Measurements from ENCODE around the gene ROBO1. TPM values are rescaled to one million over a fixed set of nuclear protein-coding genes. Genes with fewer than 3 reads are reported as not detected.

The ROBO1 gene
- polyA plus RNA-seq, 4 donors = 0.81 to 12.2 (median 2.6) TPM

GRCh38 chr3:79367803-79368202 is 400.0 kb downstream of the ROBO1 start:
- H3K4me3 ChIP-seq (ENCODE audit: low read depth in 1 of 3, low read length in 3 of 3) = no peak overlapping the region
- no peaks in the 10 kb centered on the region for H3K4me1 ChIP-seq (ENCODE audit: control insufficient read depth in 3 of 3, insufficient read depth in 2 of 3, low read depth in 1 of 3, low read length in 2 of 3)
- no peaks in the 10 kb centered on the region for H3K27me3 ChIP-seq (ENCODE audit: control insufficient read depth in 3 of 3, insufficient read depth in 3 of 3, low read length in 3 of 3)
- H3K36me3 ChIP-seq (ENCODE audit: control insufficient read depth in 3 of 3, insufficient read depth in 2 of 3, low read depth in 1 of 3, low read length in 3 of 3) = no peaks in the 10 kb centered on the region
- DNase-seq = no peak
- H3K27ac ChIP-seq (ENCODE audit: low read depth in 1 of 3, low read length in 2 of 3) = no peak overlapping the region
- no peaks in the 10 kb centered on the region for H3K9me3 ChIP-seq (ENCODE audit: control insufficient read depth in 2 of 2, insufficient read depth in 1 of 2, low read depth in 1 of 2, low read length in 1 of 2)
- 83 to 91% (median 87%) methylated on average over 6 of the region's 6 CpGs for WGBS, 3 donors
- no peak for FAIRE-seq

- Histone ChIP-seq H3K27me3 (ENCODE audit: control insufficient read depth in 3 of 3, insufficient read depth in 3 of 3, low read length in 3 of 3) (no peaks in the 10 kb centered on the region), H3K4me1 (ENCODE audit: control insufficient read depth in 3 of 3, insufficient read depth in 2 of 3, low read depth in 1 of 3, low read length in 2 of 3) (no peaks in the 10 kb centered on the region), H3K36me3 (ENCODE audit: control insufficient read depth in 3 of 3, insufficient read depth in 2 of 3, low read depth in 1 of 3, low read length in 3 of 3) (no peaks in the 10 kb centered on the region), H3K9me3 (ENCODE audit: control insufficient read depth in 2 of 2, insufficient read depth in 1 of 2, low read depth in 1 of 2, low read length in 1 of 2) (no peaks in the 10 kb centered on the region), H3K27ac (ENCODE audit: low read depth in 1 of 3, low read length in 2 of 3) (no peak overlapping the region), H3K4me3 (ENCODE audit: low read depth in 1 of 3, low read length in 3 of 3) (no peak overlapping the region)
- DNase-seq (no peak), FAIRE-seq (no peak)
Measured at GRCh38 chr3:79367066-79367465, 400.7 kb downstream of the ROBO1 start.

- Histone ChIP-seq H3K27ac (ENCODE audit: low read depth in 1 of 3, low read length in 2 of 3) (no peak overlapping the region), H3K9me3 (ENCODE audit: control insufficient read depth in 2 of 2, insufficient read depth in 1 of 2, low read depth in 1 of 2, low read length in 1 of 2) (no peaks in the 10 kb centered on the region), H3K27me3 (ENCODE audit: control insufficient read depth in 3 of 3, insufficient read depth in 3 of 3, low read length in 3 of 3) (no peaks in the 10 kb centered on the region), H3K36me3 (ENCODE audit: control insufficient read depth in 3 of 3, insufficient read depth in 2 of 3, low read depth in 1 of 3, low read length in 3 of 3) (no peaks in the 10 kb centered on the region), H3K4me3 (ENCODE audit: low read depth in 1 of 3, low read length in 3 of 3) (no peak overlapping the region), H3K4me1 (ENCODE audit: control insufficient read depth in 3 of 3, insufficient read depth in 2 of 3, low read depth in 1 of 3, low read length in 2 of 3) (no peaks in the 10 kb centered on the region)
- DNase-seq (no peak), FAIRE-seq (no peak)
- 11 to 65% (median 28%) methylated on average over 8 of the region's 8 CpGs for WGBS, 3 donors
Measured at GRCh38 chr3:79366414-79366813, 401.4 kb downstream of the ROBO1 start.

GRCh38 chr3:79364784-79365183 is 403.0 kb downstream of the ROBO1 start:
- DNase-seq (no peak), FAIRE-seq (no peak)
- H3K4me1 ChIP-seq (ENCODE audit: control insufficient read depth in 3 of 3, insufficient read depth in 2 of 3, low read depth in 1 of 3, low read length in 2 of 3) = no peaks in the 10 kb centered on the region
- H3K36me3 ChIP-seq (ENCODE audit: control insufficient read depth in 3 of 3, insufficient read depth in 2 of 3, low read depth in 1 of 3, low read length in 3 of 3) = no peaks in the 10 kb centered on the region
- no peaks in the 10 kb centered on the region for H3K9me3 ChIP-seq (ENCODE audit: control insufficient read depth in 2 of 2, insufficient read depth in 1 of 2, low read depth in 1 of 2, low read length in 1 of 2)
- H3K27me3 ChIP-seq (ENCODE audit: control insufficient read depth in 3 of 3, insufficient read depth in 3 of 3, low read length in 3 of 3) = no peaks in the 10 kb centered on the region
- no peak overlapping the region for H3K27ac ChIP-seq (ENCODE audit: low read depth in 1 of 3, low read length in 2 of 3)
- no peak overlapping the region for H3K4me3 ChIP-seq (ENCODE audit: low read depth in 1 of 3, low read length in 3 of 3)
- WGBS, 3 donors = 81 to 86% (median 82%) methylated on average over 5 of the region's 5 CpGs

- H3K27ac ChIP-seq (ENCODE audit: low read depth in 1 of 3, low read length in 2 of 3) = no peak overlapping the region
- H3K9me3 ChIP-seq (ENCODE audit: control insufficient read depth in 2 of 2, insufficient read depth in 1 of 2, low read depth in 1 of 2, low read length in 1 of 2) = no peaks in the 10 kb centered on the region
- H3K4me1 ChIP-seq (ENCODE audit: control insufficient read depth in 3 of 3, insufficient read depth in 2 of 3, low read depth in 1 of 3, low read length in 2 of 3) = no peaks in the 10 kb centered on the region
- no peak overlapping the region for H3K4me3 ChIP-seq (ENCODE audit: low read depth in 1 of 3, low read length in 3 of 3)
- FAIRE-seq (no peak), DNase-seq (no peak)
- no peaks in the 10 kb centered on the region for H3K36me3 ChIP-seq (ENCODE audit: control insufficient read depth in 3 of 3, insufficient read depth in 2 of 3, low read depth in 1 of 3, low read length in 3 of 3)
- no peaks in the 10 kb centered on the region for H3K27me3 ChIP-seq (ENCODE audit: control insufficient read depth in 3 of 3, insufficient read depth in 3 of 3, low read length in 3 of 3)
- 50 to 67% (median 56%) methylated on average over 3 of the region's 3 CpGs for WGBS, 3 donors
Measured at GRCh38 chr3:79362571-79363270, 405.1 kb downstream of the ROBO1 start.

- DNase-seq (peak; percentile 19 to 38), FAIRE-seq (peak; percentile 36)
- no peaks in the 10 kb centered on the region for H3K4me1 ChIP-seq (ENCODE audit: control insufficient read depth in 3 of 3, insufficient read depth in 2 of 3, low read depth in 1 of 3, low read length in 2 of 3)
- no peaks in the 10 kb centered on the region for H3K27me3 ChIP-seq (ENCODE audit: control insufficient read depth in 3 of 3, insufficient read depth in 3 of 3, low read length in 3 of 3)
- H3K9me3 ChIP-seq (ENCODE audit: control insufficient read depth in 2 of 2, insufficient read depth in 1 of 2, low read depth in 1 of 2, low read length in 1 of 2) = no peaks in the 10 kb centered on the region
- H3K4me3 ChIP-seq (ENCODE audit: low read depth in 1 of 3, low read length in 3 of 3) = no peak overlapping the region
- 18 to 26% (median 19%) methylated on average over 7 of the region's 7 CpGs for WGBS, 3 donors
- no peaks in the 10 kb centered on the region for H3K36me3 ChIP-seq (ENCODE audit: control insufficient read depth in 3 of 3, insufficient read depth in 2 of 3, low read depth in 1 of 3, low read length in 3 of 3)
- H3K27ac ChIP-seq (ENCODE audit: low read depth in 1 of 3, low read length in 2 of 3) = no peak overlapping the region
Measured at GRCh38 chr3:79361748-79362378, 405.9 kb downstream of the ROBO1 start.

GRCh38 chr3:79358327-79358726 is 409.5 kb downstream of the ROBO1 start:
- Histone ChIP-seq H3K27ac (ENCODE audit: low read depth in 1 of 3, low read length in 2 of 3) (no peak overlapping the region), H3K4me3 (ENCODE audit: low read depth in 1 of 3, low read length in 3 of 3) (no peak overlapping the region), H3K27me3 (ENCODE audit: control insufficient read depth in 3 of 3, insufficient read depth in 3 of 3, low read length in 3 of 3) (no peaks in the 10 kb centered on the region), H3K36me3 (ENCODE audit: control insufficient read depth in 3 of 3, insufficient read depth in 2 of 3, low read depth in 1 of 3, low read length in 3 of 3) (no peaks in the 10 kb centered on the region), H3K9me3 (ENCODE audit: control insufficient read depth in 2 of 2, insufficient read depth in 1 of 2, low read depth in 1 of 2, low read length in 1 of 2) (no peaks in the 10 kb centered on the region), H3K4me1 (ENCODE audit: control insufficient read depth in 3 of 3, insufficient read depth in 2 of 3, low read depth in 1 of 3, low read length in 2 of 3) (no peaks in the 10 kb centered on the region)
- no peak for DNase-seq
- FAIRE-seq = no peak
- WGBS, 3 donors = 49 to 72% (median 55%) methylated on average over 4 of the region's 4 CpGs

- no peak for DNase-seq
- Histone ChIP-seq H3K4me3 (ENCODE audit: low read depth in 1 of 3, low read length in 3 of 3) (no peak overlapping the region), H3K9me3 (ENCODE audit: control insufficient read depth in 2 of 2, insufficient read depth in 1 of 2, low read depth in 1 of 2, low read length in 1 of 2) (no peaks in the 10 kb centered on the region), H3K4me1 (ENCODE audit: control insufficient read depth in 3 of 3, insufficient read depth in 2 of 3, low read depth in 1 of 3, low read length in 2 of 3) (no peaks in the 10 kb centered on the region), H3K36me3 (ENCODE audit: control insufficient read depth in 3 of 3, insufficient read depth in 2 of 3, low read depth in 1 of 3, low read length in 3 of 3) (no peaks in the 10 kb centered on the region), H3K27ac (ENCODE audit: low read depth in 1 of 3, low read length in 2 of 3) (no peak overlapping the region), H3K27me3 (ENCODE audit: control insufficient read depth in 3 of 3, insufficient read depth in 3 of 3, low read length in 3 of 3) (no peaks in the 10 kb centered on the region)
- WGBS, 3 donors = 79 to 89% (median 80%) methylated on average over 3 of the region's 3 CpGs
- FAIRE-seq = no peak
Measured at GRCh38 chr3:79354179-79354688, 413.6 kb downstream of the ROBO1 start.

All from small intestine (tissue), 7 donors.